ENCODE measurements around the gene TMEM218. TPM values are rescaled to one million over a fixed set of nuclear protein-coding genes. Genes with fewer than 3 reads are reported as not detected.

Gene TMEM218
- total and polyA plus RNA-seq, 7 donors: 12.0 to 34.6 (median 23.3) TPM

GRCh38 chr11:125086633-125087296, 24.7 kb downstream of the TMEM218 start:
- Histone ChIP-seq H3K4me1 (peaks cover 0 to 7% (median 3%) of the 10 kb centered on the region in 4 donors), H3K27ac (no peak overlapping the region), H3K9me3 (no peaks in the 10 kb centered on the region), H3K27me3 (peaks cover 0 to 15% (median 0%) of the 10 kb centered on the region in 3 donors), H3K4me3 (no peak overlapping the region), H3K36me3 (no peaks in the 10 kb centered on the region)
- WGBS, 2 donors: 84 to 88% methylated on average over 14 of the region's 14 CpGs
- DNase-seq: peak; percentile 56
- intact Hi-C loops (cut with DNase I): no loop called here
- no peak for TF ChIP-seq CTCF (IDR thresholded peaks at IDR 0.05)
- no peak for TF ChIP-seq POLR2A (IDR thresholded peaks at IDR 0.05)
- TF ChIP-seq POLR2AphosphoS5 (IDR thresholded peaks at IDR 0.05): no peak
- TF ChIP-seq EP300 (IDR thresholded peaks at IDR 0.05): no peak

DNA sequence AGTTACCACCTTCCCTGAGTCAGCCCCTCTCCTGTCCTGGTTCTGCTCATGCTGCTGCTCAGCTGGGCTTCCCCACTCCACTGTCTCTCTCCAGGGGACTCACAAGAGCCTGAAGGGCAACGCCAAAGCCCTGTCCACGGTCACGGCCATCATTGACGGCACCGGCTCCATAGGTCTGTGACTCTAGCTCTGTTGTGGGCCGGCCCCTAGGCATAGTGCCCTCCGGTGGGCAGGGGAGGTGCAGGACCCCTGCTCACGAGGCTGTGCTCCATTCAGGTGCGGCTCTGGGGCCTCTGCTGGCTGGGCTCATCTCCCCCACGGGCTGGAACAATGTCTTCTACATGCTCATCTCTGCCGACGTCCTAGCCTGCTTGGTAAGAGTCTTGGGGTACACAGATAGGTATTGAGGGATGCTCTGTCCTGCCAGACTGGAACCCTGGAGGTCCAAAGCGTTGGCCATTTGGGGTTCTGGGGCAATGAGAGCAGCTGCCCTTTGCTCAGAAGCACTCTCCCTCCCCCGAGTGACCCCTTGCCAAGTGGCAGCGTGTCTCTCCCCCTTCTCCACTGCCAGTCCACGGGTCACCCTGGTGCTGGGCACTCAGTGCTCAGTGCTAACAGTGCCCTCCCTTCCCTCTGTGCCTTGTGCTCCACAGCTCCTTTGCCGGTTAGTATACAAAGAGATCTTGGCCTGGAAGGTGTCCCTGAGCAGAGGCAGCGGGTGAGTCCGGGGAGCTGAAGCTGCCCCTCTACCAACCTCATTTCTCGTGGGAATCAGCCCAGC, 25.9 kb downstream of the TMEM218 start:
- Histone ChIP-seq H3K27me3 (peaks cover 0 to 26% (median 0%) of the 10 kb centered on the region in 3 donors), H3K4me3 (no peak overlapping the region), H3K4me1 (no peaks in the 10 kb centered on the region), H3K36me3 (no peaks in the 10 kb centered on the region), H3K9me3 (no peaks in the 10 kb centered on the region), H3K27ac (no peak overlapping the region)
- no peak for TF ChIP-seq EP300 (IDR thresholded peaks at IDR 0.05)
- TF ChIP-seq CTCF (IDR thresholded peaks at IDR 0.05): no peak
- no peak for TF ChIP-seq POLR2AphosphoS5 (IDR thresholded peaks at IDR 0.05)
- TF ChIP-seq POLR2A (IDR thresholded peaks at IDR 0.05): no peak
- WGBS, 2 donors: 85 to 87% methylated on average over 20 of the region's 20 CpGs
- intact Hi-C loops (cut with DNase I): no loop called here
- peak; percentile 59 for DNase-seq

- Histone ChIP-seq H3K27me3 (peaks cover 0 to 28% (median 0%) of the 10 kb centered on the region in 3 donors), H3K27ac (no peak overlapping the region), H3K4me1 (no peaks in the 10 kb centered on the region), H3K9me3 (no peaks in the 10 kb centered on the region), H3K36me3 (no peaks in the 10 kb centered on the region), H3K4me3 (no peak overlapping the region)
- intact Hi-C loops (cut with DNase I): no loop called here
- no peak for DNase-seq
- 79 to 87% methylated on average over 8 of the region's 8 CpGs for WGBS, 2 donors
- no peak for TF ChIP-seq EP300 (IDR thresholded peaks at IDR 0.05)
- TF ChIP-seq POLR2AphosphoS5 (IDR thresholded peaks at IDR 0.05): no peak
- no peak for TF ChIP-seq POLR2A (IDR thresholded peaks at IDR 0.05)
- TF ChIP-seq CTCF (IDR thresholded peaks at IDR 0.05): no peak
Measured at GRCh38 chr11:125084761-125085231, 26.6 kb downstream of the TMEM218 start.

- no peaks in the 10 kb centered on the region for H3K4me1 ChIP-seq
- H3K9me3 ChIP-seq: no peaks in the 10 kb centered on the region
- H3K27me3 ChIP-seq: peaks cover 0 to 28% (median 0%) of the 10 kb centered on the region in 3 donors
- TF ChIP-seq POLR2A (IDR thresholded peaks at IDR 0.05) (no peak), EP300 (IDR thresholded peaks at IDR 0.05) (no peak), CTCF (IDR thresholded peaks at IDR 0.05) (no peak)
- 92 to 97% methylated on average over 11 of the region's 11 CpGs for WGBS, 2 donors
- no peak overlapping the region for H3K27ac ChIP-seq
- H3K36me3 ChIP-seq: no peaks in the 10 kb centered on the region
- peak; percentile 55 for DNase-seq
- intact Hi-C loops (cut with DNase I): no loop called here
- H3K4me3 ChIP-seq: no peak overlapping the region
Measured at GRCh38 chr11:125084057-125084416, 27.4 kb downstream of the TMEM218 start.
